HCT116 (cell line): Measurements from ENCODE around the gene TIMM10B.

Experiments
- CTCF ChIP-seq, 3 experiments: fragments of 200-600 bp in 1 of 3; sonication (generic) in 1 of 3; IDR thresholded peaks in 2 of 3; conservative IDR thresholded peaks in 1 of 3; 2 replicates each; pipeline ENCODE4 v1.5.1; 2012 to 2017; ENCODE audit warnings: low read depth in 2 of 3, low read length in 2 of 3, antibody characterized with exemption in 1 of 3, borderline replicate concordance in 1 of 3, control low read depth in 1 of 3, mild to moderate bottlenecking in 1 of 3, mixed read lengths in 1 of 3, mixed run types in 1 of 3, moderate library complexity in 1 of 3; ENCODE audit not compliant: insufficient read depth in 1 of 3
- EZH2 ChIP-seq: fragments of 200-600 bp; sonication (generic); IDR thresholded peaks from 2 replicates; pipeline ENCODE4 v1.6.1; 2017; ENCODE audit warnings: antibody characterized with exemption, mixed run types
- EZH2phosphoT487 ChIP-seq: fragments of 200-600 bp; IDR thresholded peaks from 2 replicates; pipeline ENCODE4 v1.6.1; 2018; ENCODE audit warnings: antibody characterized with exemption, borderline replicate concordance
- JUND ChIP-seq: IDR thresholded peaks from 2 replicates; pipeline ENCODE4 v1.6.1; 2012

- TF ChIP-seq EZH2phosphoT487 (no peak), JUND (no peak), CTCF (IDR thresholded peaks at IDR 0.05 in 2 of 3, conservative IDR thresholded peaks at IDR 0.05 in 1 of 3; ENCODE audit: borderline replicate concordance in 1 of 3, insufficient read depth in 1 of 3, low read depth in 2 of 3, low read length in 2 of 3) (no peak), EZH2 (no peak)
Measured at GRCh38 chr11:6456361-6457073, 24.8 kb upstream of the TIMM10B start.
